HG02884 (cell line): ENCODE measurements around the gene IL1RAPL1.

ENCODE experiments used
- ATAC-seq: cut with Tn5 transposase; IDR thresholded peaks from one replicate; pipeline ENCODE4 v1.9.1; 2021; ENCODE audit warnings: mild to moderate bottlenecking, moderate library complexity; ENCODE audit not compliant: unreplicated experiment

The IL1RAPL1 gene

GRCh38 chrX:28626515-28626914 lies 39.3 kb downstream of the IL1RAPL1 start:
- ATAC-seq, result no peak

- ATAC-seq, result no peak
Observed at GRCh38 chrX:28628120-28628519, 40.9 kb downstream of the IL1RAPL1 start.

DNA sequence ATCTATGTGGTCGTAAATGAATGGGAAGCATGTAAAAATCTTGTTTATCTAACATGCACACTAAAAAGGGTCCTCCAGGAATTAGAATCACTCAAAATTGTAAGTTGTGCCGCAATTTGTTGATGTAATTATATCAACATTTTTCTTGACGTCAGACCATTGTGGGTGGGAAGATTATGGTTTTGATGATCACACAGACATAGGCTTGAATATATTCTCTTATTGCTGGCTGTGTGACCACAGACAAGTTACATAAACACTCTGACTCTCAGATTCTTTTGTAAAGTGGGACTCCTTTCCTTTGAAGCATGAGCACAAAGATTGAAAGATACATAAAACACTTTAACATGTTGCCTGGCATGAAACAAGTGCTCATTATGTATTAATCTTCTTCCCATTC lies 51.5 kb downstream of the IL1RAPL1 start:
- no peak for ATAC-seq

- no peak for ATAC-seq
Observed at GRCh38 chrX:28639451-28639850, 52.2 kb downstream of the IL1RAPL1 start.

- ATAC-seq, result no peak
Observed at GRCh38 chrX:28649541-28649940, 62.3 kb downstream of the IL1RAPL1 start.

GRCh38 chrX:28651186-28651585 lies 63.9 kb downstream of the IL1RAPL1 start:
- no peak for ATAC-seq

GRCh38 chrX:28659269-28659668 lies 72.0 kb downstream of the IL1RAPL1 start:
- ATAC-seq, result no peak

GRCh38 chrX:28665778-28666177 lies 78.5 kb downstream of the IL1RAPL1 start:
- no peak for ATAC-seq

GRCh38 chrX:28668303-28668702 lies 81.1 kb downstream of the IL1RAPL1 start:
- ATAC-seq, result no peak

DNA sequence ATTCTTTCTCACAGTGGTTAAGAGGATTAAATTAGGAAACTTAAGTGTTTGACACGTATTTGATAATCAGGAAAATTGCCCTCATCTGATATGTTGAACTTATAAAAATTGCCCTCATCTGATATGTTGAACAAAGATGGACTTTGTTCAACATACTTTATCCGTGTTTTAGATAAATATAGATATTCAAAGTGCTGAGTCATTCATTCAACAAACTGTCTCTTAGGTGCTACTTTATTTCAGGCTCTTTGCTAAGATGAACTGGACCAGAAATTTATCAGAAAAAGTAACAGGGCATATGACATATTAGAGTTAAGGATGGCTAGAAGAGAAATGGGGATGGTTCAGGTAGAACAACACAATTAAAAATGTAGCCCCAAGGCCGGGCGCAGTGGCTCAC lies 81.7 kb downstream of the IL1RAPL1 start:
- ATAC-seq, result no peak

GRCh38 chrX:28670074-28670473 lies 82.8 kb downstream of the IL1RAPL1 start:
- no peak for ATAC-seq

DNA sequence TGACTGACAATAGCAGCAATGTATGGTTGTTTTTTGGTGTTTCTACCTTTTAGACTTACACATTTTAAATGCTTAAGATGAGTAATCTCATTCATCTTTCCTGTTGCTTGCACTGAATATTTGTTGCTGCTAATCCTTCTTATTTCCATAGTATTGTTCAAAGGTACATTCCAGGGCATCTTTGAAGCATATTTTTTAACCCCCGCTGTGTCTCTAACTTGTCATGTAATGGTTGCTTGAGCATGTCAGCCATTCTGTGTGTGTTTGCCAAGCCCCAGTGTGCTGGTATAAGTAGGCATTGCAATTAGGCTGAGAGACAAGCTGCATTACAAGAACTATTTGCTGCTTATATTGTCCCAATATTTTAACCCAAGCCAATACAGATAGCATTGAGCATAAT lies 87.9 kb downstream of the IL1RAPL1 start:
- ATAC-seq, result no peak

DNA sequence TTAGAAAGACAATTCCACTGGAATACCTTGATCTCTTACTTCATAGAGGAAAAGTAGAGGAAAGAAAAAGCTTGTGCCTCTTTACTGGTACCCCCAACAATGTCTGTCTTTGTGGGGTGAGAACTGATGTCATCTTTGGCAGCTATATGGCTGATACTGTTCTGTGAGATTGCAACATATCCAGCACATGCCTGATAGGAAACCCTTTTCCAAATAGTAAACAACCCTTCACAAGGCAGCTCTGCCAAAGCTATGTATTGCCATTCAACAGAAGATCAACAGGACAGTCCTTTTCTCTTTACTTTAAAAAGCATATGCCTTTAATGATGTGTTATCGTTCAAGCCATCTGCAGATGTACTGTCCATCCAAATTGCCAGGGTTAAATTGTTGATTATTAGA lies 105.9 kb downstream of the IL1RAPL1 start:
- no peak for ATAC-seq

- no peak for ATAC-seq
Observed at GRCh38 chrX:28697732-28698131, 110.5 kb downstream of the IL1RAPL1 start.

- ATAC-seq, result no peak
Observed at GRCh38 chrX:28701222-28701621, 114.0 kb downstream of the IL1RAPL1 start.

GRCh38 chrX:28706964-28707363 lies 119.7 kb downstream of the IL1RAPL1 start:
- no peak for ATAC-seq

DNA sequence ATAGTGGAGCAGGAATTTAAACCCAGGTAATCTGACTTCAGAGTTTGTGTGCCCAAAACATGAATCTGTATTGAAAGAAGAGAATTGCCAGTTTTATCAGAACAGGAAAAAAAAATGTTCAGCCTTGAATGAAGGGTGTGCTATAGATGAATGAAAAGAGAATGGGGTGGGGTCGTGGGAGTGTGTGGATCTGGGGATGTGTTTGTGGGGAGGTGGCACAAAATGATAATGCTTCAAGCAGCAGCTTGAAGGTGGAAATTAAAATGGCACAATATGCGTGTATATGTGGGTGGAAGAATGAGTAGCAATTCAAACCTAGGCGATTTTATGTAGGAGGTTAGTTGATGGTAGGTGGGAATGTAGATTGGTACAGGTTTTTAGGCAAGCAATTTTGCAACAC lies 122.2 kb downstream of the IL1RAPL1 start:
- ATAC-seq, result no peak

- ATAC-seq, result no peak
Observed at GRCh38 chrX:28717864-28718263, 130.6 kb downstream of the IL1RAPL1 start.

DNA sequence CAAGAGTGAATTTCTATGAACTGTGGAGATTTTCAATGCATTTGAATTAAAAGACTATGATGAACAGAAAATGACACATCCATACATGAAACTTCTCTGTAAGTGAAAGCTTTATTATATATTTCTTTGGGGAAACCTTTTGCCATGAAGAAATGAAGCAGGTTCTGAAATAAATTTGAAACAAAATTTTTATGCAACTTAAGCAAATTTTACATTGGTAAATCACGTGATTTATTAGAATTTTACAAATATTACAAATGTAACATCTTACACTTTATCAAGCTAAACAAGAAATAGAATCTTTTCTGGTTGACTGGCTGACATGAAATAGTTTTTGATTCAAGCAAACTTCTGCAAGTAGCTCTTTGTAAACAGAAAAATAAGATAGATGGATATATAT lies 131.2 kb downstream of the IL1RAPL1 start:
- ATAC-seq, result no peak

- ATAC-seq, result no peak
Observed at GRCh38 chrX:28719620-28720019, 132.4 kb downstream of the IL1RAPL1 start.

GRCh38 chrX:28752330-28752729 lies 165.1 kb downstream of the IL1RAPL1 start:
- ATAC-seq, result no peak

DNA sequence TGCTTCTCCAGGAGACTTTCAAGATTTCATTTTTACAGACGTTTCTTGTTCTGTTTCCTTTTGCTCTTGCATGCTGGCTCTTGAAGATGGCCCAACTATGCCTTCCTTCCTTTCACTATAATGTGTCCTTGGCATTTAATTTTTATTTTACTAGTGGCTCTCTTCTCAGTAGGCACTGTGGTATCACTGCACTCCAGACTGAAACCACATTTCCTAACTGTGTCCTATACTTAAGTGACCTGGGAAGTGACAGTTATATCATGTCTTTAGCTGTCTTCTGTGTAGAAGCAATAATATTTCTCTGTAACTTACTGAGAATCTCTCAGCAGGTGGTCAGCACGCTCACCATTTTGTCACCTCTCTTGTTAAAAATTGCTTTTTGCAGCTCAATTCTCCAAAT lies 168.9 kb downstream of the IL1RAPL1 start:
- ATAC-seq, result no peak

DNA sequence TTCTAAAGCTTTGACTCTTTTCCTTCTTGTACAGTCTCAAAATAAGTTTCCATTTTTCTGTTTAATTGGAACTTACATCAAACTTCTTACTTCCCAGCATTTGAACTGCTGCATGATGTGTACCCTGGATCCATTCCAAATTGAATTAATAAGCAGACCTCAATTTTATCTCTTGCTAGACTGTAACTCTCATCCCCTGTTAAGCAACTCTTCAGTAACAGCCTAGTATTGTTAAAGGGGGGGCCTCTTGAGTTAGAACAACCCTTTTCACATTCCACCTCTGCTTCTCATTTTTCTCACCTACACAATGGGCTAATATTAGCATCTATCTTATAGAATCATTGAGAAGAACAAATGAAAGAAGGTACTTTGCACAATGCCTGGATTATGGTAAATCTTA lies 169.4 kb downstream of the IL1RAPL1 start:
- no peak for ATAC-seq

DNA sequence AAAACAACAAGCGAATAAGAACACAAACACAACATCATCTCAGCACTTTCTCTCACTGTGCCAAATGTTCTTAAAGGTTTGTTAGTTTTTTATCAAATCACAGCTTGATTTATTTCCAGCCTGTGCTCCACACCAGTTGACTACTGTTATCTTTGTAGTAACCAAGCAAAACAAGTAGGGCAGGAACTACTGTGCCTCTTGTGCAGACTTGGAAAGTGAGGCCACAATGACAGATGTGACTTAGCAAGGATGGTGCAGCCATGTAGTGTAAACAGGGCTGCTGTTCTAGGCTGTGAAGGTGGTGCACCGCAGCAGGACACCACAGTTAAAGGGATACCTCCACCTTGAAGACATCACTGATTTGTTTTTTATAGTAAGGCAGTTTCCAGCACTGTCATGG lies 170.0 kb downstream of the IL1RAPL1 start:
- no peak for ATAC-seq
